ENCODE measurements around the gene ZNF770.
A peak's percentile ranks its signal among the peaks of the same experiment; 100 is the strongest.

- peak; percentile 80 for TF ChIP-seq CTCF (IDR thresholded peaks at IDR 0.05; ENCODE audit: low read length)
- no peak for TF ChIP-seq EZH2phosphoT487 (IDR thresholded peaks at IDR 0.05; ENCODE audit: low read length)
Measured at GRCh38 chr15:34969340-34970097, 18.6 kb downstream of the ZNF770 start, which contains the start of gene AQR.
